GM12878 (cell line): ENCODE results near the gene DOK7. TPM values are rescaled to one million over a fixed set of nuclear protein-coding genes. Genes with fewer than 3 reads are reported as not detected.

Experiments
- ATAC-seq: fragments of 200-7000 bp; cut with Tn5 transposase; 3 replicates; pipeline ENCODE4 v1.9.1; 2020; ENCODE audit warnings: mild to moderate bottlenecking, moderate library complexity
- BruUV-seq: library from RNA; stranded (reverse); fragments of 400-500 nt; replicated peaks from 2 replicates; lab custom pipeline; 2021; lab: Mats Ljungman, UMichigan
- CTCF ChIA-PET: fragments of 300-600 bp; sonication (Branson Sonifier 250); formaldehyde crosslinking; extraction: SDS; loops from one replicate; lab custom pipeline; 2021; ENCODE audit warnings: inconsistent platforms; lab: Yijun Ruan, JAX
- POLR2A ChIA-PET: fragments of 350-600 bp; formaldehyde crosslinking; extraction: SDS; loops from one replicate; lab custom pipeline; 2021; ENCODE audit warnings: inconsistent platforms; lab: Charles Lee
- RAD21 ChIA-PET: fragments of 300-600 bp; sonication (Branson Sonifier 250); formaldehyde crosslinking; loops from one replicate; lab custom pipeline; 2023; ENCODE audit warnings: antibody characterized with exemption; ENCODE audit not compliant: unreplicated experiment; lab: Charles Lee
- SMC1A ChIA-PET: fragments of 300-600 bp; sonication (Branson Sonifier 250); formaldehyde crosslinking; loops from one replicate; lab custom pipeline; 2023; ENCODE audit not compliant: unreplicated experiment, uncharacterized antibody; lab: Charles Lee
- DNase-seq: peaks from one replicate; pipeline ENCODE4 v3.0.0-alpha.2; 2011; ENCODE audit warnings: low read depth, low spot score
- FAIRE-seq: peaks from 3 replicates; lab custom pipeline; 2011; peaks lifted over from hg19 to GRCh38; lab: Jason Lieb, UNC
- H2AFZ ChIP-seq: 2 replicates; pipeline ENCODE4 v1.6.0; 2011; ENCODE audit warnings: low read depth, low read length, control low read depth; ENCODE audit not compliant: control insufficient read depth
- H3K27ac ChIP-seq: 2 replicates; pipeline ENCODE4 v1.5.1; 2011; ENCODE audit warnings: control low read depth; ENCODE audit not compliant: control insufficient read depth, insufficient read depth
- H3K27me3 ChIP-seq, 2 experiments: replicated peaks in 1 of 2; 2 replicates each; pipeline versions ENCODE4 v1.6.0 to v1.6.1; 2011; ENCODE audit warnings: low read length in 1 of 2; ENCODE audit not compliant: control insufficient read depth in 2 of 2, insufficient read depth in 2 of 2
- H3K36me3 ChIP-seq, 2 experiments: 2 replicates each; pipeline ENCODE4 v1.5.1; 2011; ENCODE audit warnings: low read length in 1 of 2; ENCODE audit not compliant: control insufficient read depth in 2 of 2, insufficient read depth in 2 of 2
- H3K4me1 ChIP-seq: 2 replicates; pipeline ENCODE4 v1.6.1; 2011; ENCODE audit warnings: mild to moderate bottlenecking, low read length, moderate library complexity, mixed read lengths; ENCODE audit not compliant: control insufficient read depth, insufficient read depth
- H3K4me2 ChIP-seq: 2 replicates; pipeline ENCODE4 v1.6.0; 2011; ENCODE audit warnings: control low read depth; ENCODE audit not compliant: control insufficient read depth, insufficient read depth
- H3K4me3 ChIP-seq: fragments of 200-600 bp; sonication (generic); 2 replicates; pipeline ENCODE4 v1.5.1; 2016
- H3K79me2 ChIP-seq: 2 replicates; pipeline ENCODE4 v1.6.0; 2011; ENCODE audit warnings: low read length; ENCODE audit not compliant: control insufficient read depth, insufficient read depth
- H3K9ac ChIP-seq: 2 replicates; pipeline ENCODE4 v1.8.0; 2011; ENCODE audit warnings: low read length, control low read depth, mixed read lengths; ENCODE audit not compliant: control insufficient read depth, insufficient read depth
- H3K9me3 ChIP-seq: replicated peaks from 3 replicates; pipeline ENCODE4 v1.5.1; 2011; ENCODE audit warnings: mild to moderate bottlenecking, low read length; ENCODE audit not compliant: control insufficient read depth, insufficient read depth
- H4K20me1 ChIP-seq: 2 replicates; pipeline ENCODE4 v1.6.0; 2011; ENCODE audit not compliant: control insufficient read depth, insufficient read depth
- BCLAF1 ChIP-seq: fragments of 450-650 bp; IDR thresholded peaks from 2 replicates; pipeline ENCODE4 v1.6.1; 2017; ENCODE audit warnings: antibody characterized with exemption, mild to moderate bottlenecking, moderate library complexity
- BHLHE40 ChIP-seq, 2 experiments: fragments of 450-650 bp in 1 of 2; IDR thresholded peaks; 2 replicates each; pipeline ENCODE4 v1.6.1; 2011 to 2017; ENCODE audit warnings: low read depth in 2 of 2, borderline replicate concordance in 1 of 2, improper control_type of control experiment in 1 of 2, low read length in 1 of 2, mild to moderate bottlenecking in 1 of 2
- CREB1 ChIP-seq: IDR thresholded peaks from 2 replicates; pipeline ENCODE4 v1.6.1; 2012; ENCODE audit warnings: low read depth, mild to moderate bottlenecking, inconsistent platforms
- FOXK2 ChIP-seq: fragments of 450-650 bp; IDR thresholded peaks from 2 replicates; pipeline ENCODE4 v1.6.1; 2017; ENCODE audit warnings: mild to moderate bottlenecking, moderate library complexity
- GATAD2B ChIP-seq: fragments of 450-650 bp; conservative IDR thresholded peaks from 2 replicates; pipeline ENCODE4 v1.6.1; 2017; ENCODE audit warnings: low read depth, mild to moderate bottlenecking, moderate library complexity
- HDAC2 ChIP-seq: fragments of 200-600 bp; sonication (generic); IDR thresholded peaks from 2 replicates; pipeline ENCODE4 v1.6.1; 2017
- LARP7 ChIP-seq: fragments of 450-650 bp; IDR thresholded peaks from 2 replicates; pipeline ENCODE4 v1.6.1; 2017; ENCODE audit warnings: mild to moderate bottlenecking
- NR2F1 ChIP-seq: fragments of 450-650 bp; conservative IDR thresholded peaks from 2 replicates; pipeline ENCODE4 v1.6.1; 2017; ENCODE audit warnings: mild to moderate bottlenecking
- PML ChIP-seq: IDR thresholded peaks from 2 replicates; pipeline ENCODE4 v1.6.1; 2012; ENCODE audit warnings: low read length, inconsistent platforms
- RB1 ChIP-seq: fragments of 450-650 bp; formaldehyde crosslinking; IDR thresholded peaks from 2 replicates; pipeline ENCODE4 v1.6.1; 2017; ENCODE audit warnings: mild to moderate bottlenecking, borderline replicate concordance
- RUNX3 ChIP-seq: IDR thresholded peaks from 2 replicates; pipeline ENCODE4 v1.6.1; 2012; ENCODE audit warnings: low read length, inconsistent platforms
- USF1 ChIP-seq: IDR thresholded peaks from 2 replicates; pipeline ENCODE4 v1.6.1; 2011; ENCODE audit warnings: borderline replicate concordance, low read depth, mild to moderate bottlenecking, moderate library complexity, mixed read lengths, low read length; ENCODE audit not compliant: insufficient read depth; ENCODE audit errors: extremely low read length
- ZZZ3 ChIP-seq: IDR thresholded peaks from 2 replicates; pipeline ENCODE4 v1.6.1; 2011; ENCODE audit warnings: low read depth; ENCODE audit not compliant: control insufficient read depth, insufficient read length
- WGBS: methylation state at CpG from one replicate; pipeline ENCODE4 v1.1.6; 2016; ENCODE audit warnings: low lambda C conversion rate; ENCODE audit not compliant: insufficient replicate concordance, insufficient coverage; ENCODE audit errors: missing lambda C conversion rate; 5-methylcytosine and 5-hydroxymethylcytosine counted together
- in situ Hi-C: fragments of 300-500 bp; cut with MboI; formaldehyde crosslinking; loops from 9 replicates; pipeline ENCODE4 v1.14.3; 2018; ENCODE audit warnings: mixed read lengths
- intact Hi-C: fragments of 100-400 bp; cut with micrococcal nuclease; formaldehyde crosslinking; loops from one replicate; pipeline ENCODE4 v1.14.2; 2022; ENCODE audit not compliant: unreplicated experiment
- polyA plus RNA-seq, 11 experiments: library from polyadenylated mRNA; depleted of rRNA in 4 of 11; unstranded in 6 of 11; stranded (reverse) in 5 of 11; fragments of >200 nt; fragmentation: Nextera tagmentation in 4 of 11; fragmentation: Illumina TruSeq in 1 of 11; extraction: Ambion mirVana in 4 of 11; extraction: Trizol in 1 of 11; gene quantifications; 1 replicate in 1 of 11; 2 replicates in 10 of 11; pipeline versions ENCODE4 v1.2.1 to v1.2.3, GENCODE V29; 2011 to 2016; ENCODE audit warnings: inconsistent platforms in 2 of 11, missing spikeins in 2 of 11, low read depth in 1 of 11
- total RNA-seq, 4 experiments: library from RNA; depleted of rRNA in 3 of 4; stranded (reverse); fragments of >200 nt in 3 of 4; fragmentation: Illumina TruSeq in 1 of 4; extraction: Trizol in 1 of 4; gene quantifications; 2 replicates each; pipeline versions ENCODE4 v1.2.1 to v1.2.3, GENCODE V29; 2013 to 2021
- TF ChIP-seq, protein P1 (sequence below): fragments of 450-650 bp; formaldehyde crosslinking; IDR thresholded peaks from 2 replicates; pipeline ENCODE4 v1.5.0; 2022; ENCODE audit warnings: mild to moderate bottlenecking, missing genetic modification characterization
- TF ChIP-seq, protein P2 (sequence below): fragments of 150-350 bp; IDR thresholded peaks from 2 replicates; pipeline ENCODE4 v1.6.1; 2014; ENCODE audit warnings: mild to moderate bottlenecking, low read depth, low read length

DOK7 gene
- total and polyA plus RNA-seq, 10 of the 15 experiments (the other 5 are each of a cell fraction or from before 2014, with no cell fraction given), result 0.04 to 0.46 (median 0.18) TPM; not detected in 4

GRCh38 chr4:3464911-3465697 is 2.0 kb downstream of the DOK7 start:
- BruUV-seq, result no TSS peak
- TF ChIP-seq CREB1, result no peak
- no peak for TF ChIP-seq RB1
- TF ChIP-seq ZZZ3, result no peak
- TF ChIP-seq, protein P1, sequence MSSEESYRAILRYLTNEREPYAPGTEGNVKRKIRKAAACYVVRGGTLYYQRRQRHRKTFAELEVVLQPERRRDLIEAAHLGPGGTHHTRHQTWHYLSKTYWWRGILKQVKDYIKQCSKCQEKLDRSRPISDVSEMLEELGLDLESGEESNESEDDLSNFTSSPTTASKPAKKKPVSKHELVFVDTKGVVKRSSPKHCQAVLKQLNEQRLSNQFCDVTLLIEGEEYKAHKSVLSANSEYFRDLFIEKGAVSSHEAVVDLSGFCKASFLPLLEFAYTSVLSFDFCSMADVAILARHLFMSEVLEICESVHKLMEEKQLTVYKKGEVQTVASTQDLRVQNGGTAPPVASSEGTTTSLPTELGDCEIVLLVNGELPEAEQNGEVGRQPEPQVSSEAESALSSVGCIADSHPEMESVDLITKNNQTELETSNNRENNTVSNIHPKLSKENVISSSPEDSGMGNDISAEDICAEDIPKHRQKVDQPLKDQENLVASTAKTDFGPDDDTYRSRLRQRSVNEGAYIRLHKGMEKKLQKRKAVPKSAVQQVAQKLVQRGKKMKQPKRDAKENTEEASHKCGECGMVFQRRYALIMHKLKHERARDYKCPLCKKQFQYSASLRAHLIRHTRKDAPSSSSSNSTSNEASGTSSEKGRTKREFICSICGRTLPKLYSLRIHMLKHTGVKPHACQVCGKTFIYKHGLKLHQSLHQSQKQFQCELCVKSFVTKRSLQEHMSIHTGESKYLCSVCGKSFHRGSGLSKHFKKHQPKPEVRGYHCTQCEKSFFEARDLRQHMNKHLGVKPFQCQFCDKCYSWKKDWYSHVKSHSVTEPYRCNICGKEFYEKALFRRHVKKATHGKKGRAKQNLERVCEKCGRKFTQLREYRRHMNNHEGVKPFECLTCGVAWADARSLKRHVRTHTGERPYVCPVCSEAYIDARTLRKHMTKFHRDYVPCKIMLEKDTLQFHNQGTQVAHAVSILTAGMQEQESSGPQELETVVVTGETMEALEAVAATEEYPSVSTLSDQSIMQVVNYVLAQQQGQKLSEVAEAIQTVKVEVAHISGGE (CRISPR knock-in tag), result no peak
- TF ChIP-seq GATAD2B, result no peak
- no peak for TF ChIP-seq USF1
- no peak for TF ChIP-seq LARP7
- no peak for TF ChIP-seq PML
- TF ChIP-seq BCLAF1, result no peak
- no peak for TF ChIP-seq NR2F1
- TF ChIP-seq, protein P2, sequence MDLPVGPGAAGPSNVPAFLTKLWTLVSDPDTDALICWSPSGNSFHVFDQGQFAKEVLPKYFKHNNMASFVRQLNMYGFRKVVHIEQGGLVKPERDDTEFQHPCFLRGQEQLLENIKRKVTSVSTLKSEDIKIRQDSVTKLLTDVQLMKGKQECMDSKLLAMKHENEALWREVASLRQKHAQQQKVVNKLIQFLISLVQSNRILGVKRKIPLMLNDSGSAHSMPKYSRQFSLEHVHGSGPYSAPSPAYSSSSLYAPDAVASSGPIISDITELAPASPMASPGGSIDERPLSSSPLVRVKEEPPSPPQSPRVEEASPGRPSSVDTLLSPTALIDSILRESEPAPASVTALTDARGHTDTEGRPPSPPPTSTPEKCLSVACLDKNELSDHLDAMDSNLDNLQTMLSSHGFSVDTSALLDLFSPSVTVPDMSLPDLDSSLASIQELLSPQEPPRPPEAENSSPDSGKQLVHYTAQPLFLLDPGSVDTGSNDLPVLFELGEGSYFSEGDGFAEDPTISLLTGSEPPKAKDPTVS, result no peak
- no peak for TF ChIP-seq HDAC2
- no peak for TF ChIP-seq FOXK2
- TF ChIP-seq RUNX3, result no peak
- TF ChIP-seq BHLHE40 (IDR thresholded peaks at IDR 0.05; ENCODE audit: borderline replicate concordance in 1 of 2, low read depth in 2 of 2, low read length in 1 of 2), result no peak

More at GRCh38 chr4:3464911-3465697, 2.0 kb downstream of the DOK7 start:
- intact Hi-C loops (no loop called here), in situ Hi-C loops (no loop called here)
- no peak overlapping the region for H3K4me2 ChIP-seq
- ChIA-PET POLR2A (no interaction called here), CTCF (no interaction called here), RAD21 (no interaction called here), SMC1A (no interaction called here)
- FAIRE-seq (no peak), DNase-seq (no peak), ATAC-seq (no peak)
- H3K36me3 ChIP-seq, result no peaks in the 10 kb centered on the region
- H2AFZ ChIP-seq, result no peak overlapping the region
- H3K9me3 ChIP-seq, result no peaks in the 10 kb centered on the region; the same call in 2 of the 3 replicates
- no peaks in the 10 kb centered on the region for H3K4me1 ChIP-seq
- WGBS, result 53% methylated on average over 21 of the region's 21 CpGs
- no peaks in the 10 kb centered on the region for H4K20me1 ChIP-seq
- H3K4me3 ChIP-seq, result no peak overlapping the region
- no peak overlapping the region for H3K9ac ChIP-seq
- H3K27ac ChIP-seq, result no peak overlapping the region
- peaks cover 0 to 5% of the 10 kb centered on the region in 2 experiments; a peak in 2 of 4 replicates for H3K27me3 ChIP-seq
- H3K79me2 ChIP-seq, result no peaks in the 10 kb centered on the region
